ENCODE results near the gene CUBN. TPM values are rescaled to one million over a fixed set of nuclear protein-coding genes. Genes with fewer than 3 reads are reported as not detected.

The CUBN gene
- total and polyA plus RNA-seq, 9 of the 15 experiments (the other 6 are each of a cell fraction or from before 2014, with no cell fraction given) = 0.04 to 0.33 (median 0.09) TPM

DNA sequence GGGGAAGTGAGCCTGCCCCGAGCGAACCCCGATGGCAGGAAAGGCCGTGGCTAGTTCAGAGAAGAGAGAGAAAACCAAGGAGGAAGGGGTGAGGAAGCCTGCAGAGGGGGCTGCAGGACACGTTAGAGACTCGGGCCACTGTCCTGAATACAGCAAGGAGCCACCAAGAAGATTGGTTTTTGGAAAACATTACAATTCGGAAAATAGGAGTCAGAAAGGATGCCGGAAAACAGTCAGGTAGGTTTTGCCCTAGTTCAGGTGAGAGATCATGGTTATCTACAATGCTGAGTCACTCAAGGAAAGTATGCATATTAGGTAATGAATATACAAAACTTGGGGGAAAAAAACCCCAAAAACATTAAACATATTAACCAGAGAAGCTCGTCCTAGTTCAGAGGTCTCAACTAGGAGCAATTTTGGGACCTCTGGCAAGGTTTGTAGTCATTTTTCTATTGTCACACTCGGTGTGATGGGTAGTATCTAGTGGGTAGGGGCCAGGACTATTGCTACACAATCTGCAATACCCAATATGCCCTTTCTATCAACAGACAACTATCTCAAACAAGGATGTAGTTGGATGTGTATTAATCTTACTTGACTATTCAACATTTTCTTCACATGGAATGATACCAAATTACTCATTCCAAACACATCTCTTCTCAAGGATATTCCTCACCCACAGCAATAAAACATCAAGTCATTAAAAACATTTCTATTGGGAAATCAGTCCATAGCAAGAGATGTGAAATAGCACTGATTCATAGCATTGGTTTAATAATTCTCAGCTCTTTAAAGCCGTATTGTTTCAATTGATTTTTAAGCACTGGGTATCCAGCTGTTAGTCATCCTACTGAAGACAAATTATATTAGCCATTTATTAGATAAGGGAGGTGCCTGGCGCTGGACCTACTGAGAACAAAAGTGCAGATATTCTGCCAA is 238.0 kb downstream of the CUBN start (continued):
- TF ChIP-seq, protein P1, sequence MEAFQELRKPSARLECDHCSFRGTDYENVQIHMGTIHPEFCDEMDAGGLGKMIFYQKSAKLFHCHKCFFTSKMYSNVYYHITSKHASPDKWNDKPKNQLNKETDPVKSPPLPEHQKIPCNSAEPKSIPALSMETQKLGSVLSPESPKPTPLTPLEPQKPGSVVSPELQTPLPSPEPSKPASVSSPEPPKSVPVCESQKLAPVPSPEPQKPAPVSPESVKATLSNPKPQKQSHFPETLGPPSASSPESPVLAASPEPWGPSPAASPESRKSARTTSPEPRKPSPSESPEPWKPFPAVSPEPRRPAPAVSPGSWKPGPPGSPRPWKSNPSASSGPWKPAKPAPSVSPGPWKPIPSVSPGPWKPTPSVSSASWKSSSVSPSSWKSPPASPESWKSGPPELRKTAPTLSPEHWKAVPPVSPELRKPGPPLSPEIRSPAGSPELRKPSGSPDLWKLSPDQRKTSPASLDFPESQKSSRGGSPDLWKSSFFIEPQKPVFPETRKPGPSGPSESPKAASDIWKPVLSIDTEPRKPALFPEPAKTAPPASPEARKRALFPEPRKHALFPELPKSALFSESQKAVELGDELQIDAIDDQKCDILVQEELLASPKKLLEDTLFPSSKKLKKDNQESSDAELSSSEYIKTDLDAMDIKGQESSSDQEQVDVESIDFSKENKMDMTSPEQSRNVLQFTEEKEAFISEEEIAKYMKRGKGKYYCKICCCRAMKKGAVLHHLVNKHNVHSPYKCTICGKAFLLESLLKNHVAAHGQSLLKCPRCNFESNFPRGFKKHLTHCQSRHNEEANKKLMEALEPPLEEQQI (IDR thresholded peaks at IDR 0.05) = peak; percentile 8; the same call in 1 of the 2 replicates
- TF ChIP-seq MEF2D (tag; conservative IDR thresholded peaks at IDR 0.05; ENCODE audit: low read depth) (peak; percentile 48; the same call in 1 of the 2 replicates), ZC3H11A (IDR thresholded peaks at IDR 0.05; ENCODE audit: low read depth, low read length) (no peak), LCOR (CRISPR knock-in tag; IDR thresholded peaks at IDR 0.05) (peak; percentile 24; the same call in 1 of the 2 replicates), MED1 (CRISPR knock-in tag; IDR thresholded peaks at IDR 0.05; ENCODE audit: borderline replicate concordance) (no peak), SP2 (IDR thresholded peaks at IDR 0.05; ENCODE audit: extremely low read depth, low read depth, low read length, poor library complexity, severe bottlenecking) (no peak), PRMT5 (CRISPR knock-in tag; IDR thresholded peaks at IDR 0.05) (no peak), ZNF764 (CRISPR knock-in tag; IDR thresholded peaks at IDR 0.05; ENCODE audit: low read depth) (no peak), TSC22D4 (tag; IDR thresholded peaks at IDR 0.05) (no peak), ESRRA (IDR thresholded peaks at IDR 0.05; ENCODE audit: borderline replicate concordance, low read depth) (no peak), MYNN (IDR thresholded peaks at IDR 0.05) (peak; percentile 32; the same call in 1 of the 2 replicates), MYNN (CRISPR knock-in tag; IDR thresholded peaks at IDR 0.05) (no peak), HDAC8 (tag; IDR thresholded peaks at IDR 0.05) (no peak), ZNF644 (tag; IDR thresholded peaks at IDR 0.05; ENCODE audit: low read depth) (no peak), ETV5 (CRISPR knock-in tag; IDR thresholded peaks at IDR 0.05; ENCODE audit: low read depth) (0 out of 2 replicates have a peak, but pooled peaks have one; percentile 19)
- TF ChIP-seq, protein P2, sequence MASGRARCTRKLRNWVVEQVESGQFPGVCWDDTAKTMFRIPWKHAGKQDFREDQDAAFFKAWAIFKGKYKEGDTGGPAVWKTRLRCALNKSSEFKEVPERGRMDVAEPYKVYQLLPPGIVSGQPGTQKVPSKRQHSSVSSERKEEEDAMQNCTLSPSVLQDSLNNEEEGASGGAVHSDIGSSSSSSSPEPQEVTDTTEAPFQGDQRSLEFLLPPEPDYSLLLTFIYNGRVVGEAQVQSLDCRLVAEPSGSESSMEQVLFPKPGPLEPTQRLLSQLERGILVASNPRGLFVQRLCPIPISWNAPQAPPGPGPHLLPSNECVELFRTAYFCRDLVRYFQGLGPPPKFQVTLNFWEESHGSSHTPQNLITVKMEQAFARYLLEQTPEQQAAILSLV (tag; IDR thresholded peaks at IDR 0.05) = no peak; the same call in 1 of the 2 replicates
- TF ChIP-seq, protein P3, sequence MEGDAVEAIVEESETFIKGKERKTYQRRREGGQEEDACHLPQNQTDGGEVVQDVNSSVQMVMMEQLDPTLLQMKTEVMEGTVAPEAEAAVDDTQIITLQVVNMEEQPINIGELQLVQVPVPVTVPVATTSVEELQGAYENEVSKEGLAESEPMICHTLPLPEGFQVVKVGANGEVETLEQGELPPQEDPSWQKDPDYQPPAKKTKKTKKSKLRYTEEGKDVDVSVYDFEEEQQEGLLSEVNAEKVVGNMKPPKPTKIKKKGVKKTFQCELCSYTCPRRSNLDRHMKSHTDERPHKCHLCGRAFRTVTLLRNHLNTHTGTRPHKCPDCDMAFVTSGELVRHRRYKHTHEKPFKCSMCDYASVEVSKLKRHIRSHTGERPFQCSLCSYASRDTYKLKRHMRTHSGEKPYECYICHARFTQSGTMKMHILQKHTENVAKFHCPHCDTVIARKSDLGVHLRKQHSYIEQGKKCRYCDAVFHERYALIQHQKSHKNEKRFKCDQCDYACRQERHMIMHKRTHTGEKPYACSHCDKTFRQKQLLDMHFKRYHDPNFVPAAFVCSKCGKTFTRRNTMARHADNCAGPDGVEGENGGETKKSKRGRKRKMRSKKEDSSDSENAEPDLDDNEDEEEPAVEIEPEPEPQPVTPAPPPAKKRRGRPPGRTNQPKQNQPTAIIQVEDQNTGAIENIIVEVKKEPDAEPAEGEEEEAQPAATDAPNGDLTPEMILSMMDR (IDR thresholded peaks at IDR 0.05 in 2 of 3, conservative IDR thresholded peaks at IDR 0.05 in 1 of 3; ENCODE audit: insufficient read depth in 2 of 3, low read depth in 1 of 3, low read length in 3 of 3) = peak; percentile 65 to 83 (median 82)
- TF ChIP-seq, protein P4, sequence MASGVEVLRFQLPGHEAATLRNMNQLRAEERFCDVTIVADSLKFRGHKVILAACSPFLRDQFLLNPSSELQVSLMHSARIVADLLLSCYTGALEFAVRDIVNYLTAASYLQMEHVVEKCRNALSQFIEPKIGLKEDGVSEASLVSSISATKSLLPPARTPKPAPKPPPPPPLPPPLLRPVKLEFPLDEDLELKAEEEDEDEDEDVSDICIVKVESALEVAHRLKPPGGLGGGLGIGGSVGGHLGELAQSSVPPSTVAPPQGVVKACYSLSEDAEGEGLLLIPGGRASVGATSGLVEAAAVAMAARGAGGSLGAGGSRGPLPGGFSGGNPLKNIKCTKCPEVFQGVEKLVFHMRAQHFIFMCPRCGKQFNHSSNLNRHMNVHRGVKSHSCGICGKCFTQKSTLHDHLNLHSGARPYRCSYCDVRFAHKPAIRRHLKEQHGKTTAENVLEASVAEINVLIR (CRISPR knock-in tag; IDR thresholded peaks at IDR 0.05) = no peak
- TF ChIP-seq, protein P5, sequence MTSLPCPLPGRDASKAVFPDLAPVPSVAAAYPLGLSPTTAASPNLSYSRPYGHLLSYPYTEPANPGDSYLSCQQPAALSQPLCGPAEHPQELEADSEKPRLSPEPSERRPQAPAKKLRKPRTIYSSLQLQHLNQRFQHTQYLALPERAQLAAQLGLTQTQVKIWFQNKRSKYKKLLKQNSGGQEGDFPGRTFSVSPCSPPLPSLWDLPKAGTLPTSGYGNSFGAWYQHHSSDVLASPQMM (CRISPR knock-in tag; IDR thresholded peaks at IDR 0.05) = peak; percentile 68; the same call in 1 of the 2 replicates

Measured in K562 (cell line).